HEK293 (cell line): ENCODE data around the gene MLN.

Experiments used
- CTCF ChIA-PET: fragments of 350-600 bp; formaldehyde crosslinking; extraction: SDS; loops from one replicate; lab custom pipeline; 2021; ENCODE audit warnings: antibody characterized with exemption; lab: Yijun Ruan, JAX
- POLR2A ChIA-PET: fragments of 300-600 bp; formaldehyde crosslinking; extraction: SDS; loops from one replicate; lab custom pipeline; 2020; ENCODE audit warnings: antibody characterized with exemption, inconsistent platforms; lab: Yijun Ruan, JAX
- H3K27ac ChIP-seq: fragments of 200-500 bp; sonication (Bioruptor generic); 2 replicates; pipeline ENCODE4 v1.5.1; 2014; ENCODE audit warnings: low read depth, low read length, control low read depth, inconsistent platforms; ENCODE audit errors: extremely low read depth
- H3K36me3 ChIP-seq, 2 experiments: fragments of 200-500 bp in 1 of 2; sonication (Bioruptor generic) in 1 of 2; 1 replicate in 1 of 2; 2 replicates in 1 of 2; pipeline ENCODE4 v1.5.1; 2014 to 2017; ENCODE audit warnings: inconsistent platforms in 2 of 2, low read length in 2 of 2; ENCODE audit not compliant: control insufficient read depth in 2 of 2, insufficient read depth in 1 of 2
- H3K4me1 ChIP-seq: fragments of 200-500 bp; sonication (Bioruptor generic); 2 replicates; pipeline ENCODE4 v1.5.1; 2014; ENCODE audit warnings: mild to moderate bottlenecking, low read length, inconsistent platforms; ENCODE audit not compliant: control insufficient read depth, insufficient read depth
- H3K4me3 ChIP-seq: 2 replicates; pipeline ENCODE4 v1.5.1; 2011; ENCODE audit warnings: low read depth, mild to moderate bottlenecking, control low read depth, low read length, moderate library complexity
- H3K9me3 ChIP-seq: fragments of 200-500 bp; sonication (Bioruptor generic); 2 replicates; pipeline ENCODE4 v1.5.1; 2014; ENCODE audit warnings: low read depth, low read length, inconsistent platforms; ENCODE audit not compliant: control insufficient read depth, insufficient read depth
- GLI2 ChIP-seq: fragments of 450-650 bp; formaldehyde crosslinking; IDR thresholded peaks from 2 replicates; pipeline ENCODE4; 2017; ENCODE audit warnings: missing biosample characterization, missing genetic modification characterization, low read depth, borderline replicate concordance
- GLIS1 ChIP-seq: fragments of 450-650 bp; formaldehyde crosslinking; IDR thresholded peaks from 2 replicates; pipeline ENCODE4 v1.5.1; 2016; ENCODE audit warnings: missing biosample characterization, missing genetic modification characterization
- GLIS2 ChIP-seq: fragments of 450-650 bp; formaldehyde crosslinking; IDR thresholded peaks from 2 replicates; pipeline ENCODE4 v1.5.1; 2016; ENCODE audit warnings: missing biosample characterization, missing genetic modification characterization
- HIC1 ChIP-seq: fragments of 450-650 bp; formaldehyde crosslinking; IDR thresholded peaks from 2 replicates; pipeline ENCODE4 v1.5.1; 2016; ENCODE audit warnings: missing biosample characterization, missing genetic modification characterization
- KLF10 ChIP-seq: fragments of 450-650 bp; IDR thresholded peaks from 2 replicates; pipeline ENCODE4 v1.5.1; 2018; ENCODE audit warnings: missing biosample characterization, mild to moderate bottlenecking, missing genetic modification characterization
- MZF1 ChIP-seq: fragments of 450-650 bp; formaldehyde crosslinking; IDR thresholded peaks from 2 replicates; pipeline ENCODE4 v1.5.1; 2017; ENCODE audit warnings: missing biosample characterization, missing genetic modification characterization, borderline replicate concordance
- PATZ1 ChIP-seq: fragments of 450-650 bp; formaldehyde crosslinking; IDR thresholded peaks from 2 replicates; pipeline ENCODE4 v1.5.1; 2016; ENCODE audit warnings: missing biosample characterization, missing genetic modification characterization
- SCRT2 ChIP-seq: fragments of 450-650 bp; formaldehyde crosslinking; IDR thresholded peaks from 2 replicates; pipeline ENCODE4 v1.5.1; 2016; ENCODE audit warnings: missing biosample characterization, missing genetic modification characterization
- ZIC2 ChIP-seq: fragments of 450-650 bp; formaldehyde crosslinking; IDR thresholded peaks from 2 replicates; pipeline ENCODE4 v1.5.1; 2016; ENCODE audit warnings: missing biosample characterization, missing genetic modification characterization
- ZNF146 ChIP-seq: fragments of 450-650 bp; formaldehyde crosslinking; IDR thresholded peaks from 2 replicates; pipeline ENCODE4 v1.5.1; 2016; ENCODE audit warnings: missing biosample characterization, missing genetic modification characterization
- ZNF169 ChIP-seq: fragments of 450-650 bp; formaldehyde crosslinking; IDR thresholded peaks from 2 replicates; pipeline ENCODE4 v1.5.1; 2016; ENCODE audit warnings: missing biosample characterization, missing genetic modification characterization
- ZNF175 ChIP-seq: fragments of 450-650 bp; formaldehyde crosslinking; IDR thresholded peaks from 2 replicates; pipeline ENCODE4 v1.5.1; 2016; ENCODE audit warnings: missing biosample characterization, missing genetic modification characterization
- ZNF2 ChIP-seq: fragments of 450-650 bp; formaldehyde crosslinking; IDR thresholded peaks from 2 replicates; pipeline ENCODE4 v1.5.1; 2016; ENCODE audit warnings: missing biosample characterization, missing genetic modification characterization
- ZNF221 ChIP-seq: fragments of 450-650 bp; formaldehyde crosslinking; IDR thresholded peaks from 2 replicates; pipeline ENCODE4 v1.5.1; 2017; ENCODE audit warnings: missing biosample characterization, missing genetic modification characterization, borderline replicate concordance
- ZNF23 ChIP-seq: fragments of 450-650 bp; formaldehyde crosslinking; IDR thresholded peaks from 2 replicates; pipeline ENCODE4 v1.5.1; 2016; ENCODE audit warnings: missing biosample characterization, missing genetic modification characterization, borderline replicate concordance
- ZNF24 ChIP-seq: fragments of 450-650 bp; formaldehyde crosslinking; IDR thresholded peaks from 2 replicates; pipeline ENCODE4 v1.5.1; 2016; ENCODE audit warnings: missing biosample characterization, missing genetic modification characterization
- ZNF26 ChIP-seq: fragments of 450-650 bp; formaldehyde crosslinking; IDR thresholded peaks from 2 replicates; pipeline ENCODE4 v1.5.1; 2016; ENCODE audit warnings: missing biosample characterization, missing genetic modification characterization
- ZNF488 ChIP-seq: fragments of 450-650 bp; formaldehyde crosslinking; IDR thresholded peaks from 2 replicates; pipeline ENCODE4 v1.5.1; 2016; ENCODE audit warnings: missing biosample characterization, missing genetic modification characterization
- ZNF521 ChIP-seq: fragments of 450-650 bp; formaldehyde crosslinking; IDR thresholded peaks from 2 replicates; pipeline ENCODE4 v1.5.1; 2017; ENCODE audit warnings: missing biosample characterization, mild to moderate bottlenecking, missing genetic modification characterization
- ZNF571 ChIP-seq: fragments of 450-650 bp; formaldehyde crosslinking; IDR thresholded peaks from 2 replicates; pipeline ENCODE4 v1.5.0; 2017; ENCODE audit warnings: missing biosample characterization, missing genetic modification characterization
- ZNF585B ChIP-seq: fragments of 450-650 bp; formaldehyde crosslinking; IDR thresholded peaks from 2 replicates; pipeline ENCODE4 v1.5.1; 2016; ENCODE audit warnings: missing biosample characterization, missing genetic modification characterization

Gene MLN

GRCh38 chr6:33783781-33784520 lies 19.9 kb downstream of the MLN start:
- ChIA-PET CTCF (interaction anchor here (1.4 kb wide), 1 partner anchor 13 kb away, joined by 5 read pairs; no protein-coding TSS in a partner anchor), POLR2A (no interaction called here)
- Histone ChIP-seq H3K9me3 (no peaks in the 10 kb centered on the region), H3K4me1 (peaks cover 9% of the 10 kb centered on the region), H3K4me3 (no peak overlapping the region), H3K27ac (no peak overlapping the region), H3K36me3 (peaks cover 0 to 75% of the 10 kb centered on the region in 2 experiments; a peak in 2 of 3 replicates)
- no peak for TF ChIP-seq ZNF169 (tag by site-specific recombination)
- TF ChIP-seq GLI2 (tag by site-specific recombination), result no peak
- no peak for TF ChIP-seq ZNF23 (tag by site-specific recombination)
- no peak for TF ChIP-seq PATZ1 (tag by site-specific recombination)
- TF ChIP-seq ZNF221 (tag by site-specific recombination), result no peak
- no peak for TF ChIP-seq MZF1 (tag by site-specific recombination)
- TF ChIP-seq ZNF175 (tag by site-specific recombination), result no peak
- no peak for TF ChIP-seq ZNF571 (tag by site-specific recombination)

GRCh38 chr6:33782561-33782960 lies 21.2 kb downstream of the MLN start:
- Histone ChIP-seq H3K27ac (no peak overlapping the region), H3K9me3 (no peaks in the 10 kb centered on the region), H3K36me3 (peaks cover 4 to 89% of the 10 kb centered on the region in 2 experiments; a peak in 2 of 3 replicates), H3K4me1 (peaks cover 7% of the 10 kb centered on the region), H3K4me3 (no peak overlapping the region)
- POLR2A ChIA-PET, result no interaction called here
- CTCF ChIA-PET, result interaction anchor here (0.5 to 4.6 kb wide), 3 partner anchors 12 to 850 kb away, joined by 3 to 30 read pairs (median 5); no protein-coding TSS in a partner anchor
- TF ChIP-seq GLIS1 (tag by site-specific recombination), result peak; percentile 45
- peak; percentile 30; the same call in 1 of the 2 replicates for TF ChIP-seq ZIC2 (tag by site-specific recombination)
- no peak for TF ChIP-seq ZNF146
- no peak for TF ChIP-seq ZNF24 (tag by site-specific recombination)
- no peak for TF ChIP-seq ZNF2 (tag by site-specific recombination)
- peak; percentile 83 for TF ChIP-seq SCRT2 (tag by site-specific recombination)
- no peak for TF ChIP-seq ZNF521 (tag by site-specific recombination)

GRCh38 chr6:33781131-33781975 lies 22.4 kb downstream of the MLN start:
- Histone ChIP-seq H3K27ac (no peak overlapping the region), H3K9me3 (no peaks in the 10 kb centered on the region), H3K4me1 (no peaks in the 10 kb centered on the region), H3K36me3 (peaks cover 4 to 98% of the 10 kb centered on the region in 2 experiments; a peak in 2 of 3 replicates), H3K4me3 (no peak overlapping the region)
- peak; percentile 48; the same call in 1 of the 2 replicates for TF ChIP-seq GLIS2 (tag by site-specific recombination)
- TF ChIP-seq ZNF585B (tag by site-specific recombination), result no peak
- TF ChIP-seq ZNF488 (tag by site-specific recombination), result no peak
- TF ChIP-seq ZIC2 (tag by site-specific recombination), result peak; percentile 73
- no peak for TF ChIP-seq HIC1 (tag by site-specific recombination)
- no peak for TF ChIP-seq ZNF26 (tag by site-specific recombination)
- TF ChIP-seq KLF10, result no peak
- TF ChIP-seq ZNF571 (tag by site-specific recombination), result no peak
- peak; percentile 90 for TF ChIP-seq GLIS1 (tag by site-specific recombination)
- ChIA-PET POLR2A (interaction anchor here (0.9 to 1.9 kb wide), 3 partner anchors 10 to 79 kb away, joined by 3 to 9 read pairs (median 4); no protein-coding TSS in a partner anchor), CTCF (interaction anchor here (0.5 to 4.6 kb wide), 9 partner anchors 11 to 572 kb away, joined by 3 to 30 read pairs (median 3); no protein-coding TSS in a partner anchor)
